Kidney tubule cell (primary cell): ENCODE data around the gene ZSWIM1.
"Not testable (repeated sequence)": the region's sequence is repeated elsewhere in the genome, so short reads cannot be mapped to it uniquely, and the experiment has no call there.

Experiments used
- DNase-seq: peaks from one replicate; pipeline ENCODE4 v3.0.0-alpha.2; 2018; ENCODE audit warnings: low spot score

Gene ZSWIM1

DNA sequence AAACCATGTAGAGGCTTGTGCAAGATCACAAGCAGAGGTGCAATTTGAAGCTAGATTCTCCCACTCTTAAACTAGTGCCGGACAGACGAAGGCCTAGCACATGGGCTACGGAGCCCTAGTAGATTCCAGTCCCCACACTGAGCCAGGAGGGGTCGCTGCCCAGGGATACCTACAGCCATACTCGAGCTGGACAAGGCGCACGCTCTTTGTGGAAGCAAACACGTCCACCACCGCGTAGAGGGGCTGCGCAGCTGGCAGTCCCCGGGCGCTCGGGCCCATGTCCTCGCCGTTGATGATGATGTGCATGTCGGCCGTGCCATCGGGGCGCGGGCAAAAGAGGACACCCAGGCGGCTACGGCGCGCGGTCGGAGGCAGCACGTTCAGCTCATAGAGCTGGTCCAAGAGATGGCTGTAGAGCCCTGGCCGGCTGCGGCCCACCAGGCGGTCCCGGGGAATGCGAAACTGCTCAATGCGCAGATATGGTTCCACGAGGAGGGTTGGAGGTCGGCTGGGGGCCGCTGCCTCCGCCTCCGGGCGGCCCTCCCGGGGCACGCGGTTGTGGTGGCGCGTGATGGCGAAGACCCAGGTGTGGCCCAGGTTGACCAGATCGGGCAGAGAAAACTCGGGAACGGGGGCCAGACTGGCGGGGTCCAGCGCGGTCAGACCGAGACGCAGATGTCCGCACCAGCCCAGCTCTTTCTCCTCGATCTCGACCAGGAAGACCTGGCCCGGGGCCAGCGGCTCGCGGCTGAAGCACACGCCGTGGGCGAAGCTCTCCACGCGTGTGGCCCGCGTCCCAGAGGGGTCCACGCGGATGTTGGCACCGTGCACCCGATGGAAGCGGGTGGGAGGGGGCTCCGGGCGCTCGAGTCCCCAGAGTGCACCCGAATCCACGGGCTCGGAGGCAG is 9.3 kb downstream of the ZSWIM1 start:
- peak; percentile 72 for DNase-seq

DNA sequence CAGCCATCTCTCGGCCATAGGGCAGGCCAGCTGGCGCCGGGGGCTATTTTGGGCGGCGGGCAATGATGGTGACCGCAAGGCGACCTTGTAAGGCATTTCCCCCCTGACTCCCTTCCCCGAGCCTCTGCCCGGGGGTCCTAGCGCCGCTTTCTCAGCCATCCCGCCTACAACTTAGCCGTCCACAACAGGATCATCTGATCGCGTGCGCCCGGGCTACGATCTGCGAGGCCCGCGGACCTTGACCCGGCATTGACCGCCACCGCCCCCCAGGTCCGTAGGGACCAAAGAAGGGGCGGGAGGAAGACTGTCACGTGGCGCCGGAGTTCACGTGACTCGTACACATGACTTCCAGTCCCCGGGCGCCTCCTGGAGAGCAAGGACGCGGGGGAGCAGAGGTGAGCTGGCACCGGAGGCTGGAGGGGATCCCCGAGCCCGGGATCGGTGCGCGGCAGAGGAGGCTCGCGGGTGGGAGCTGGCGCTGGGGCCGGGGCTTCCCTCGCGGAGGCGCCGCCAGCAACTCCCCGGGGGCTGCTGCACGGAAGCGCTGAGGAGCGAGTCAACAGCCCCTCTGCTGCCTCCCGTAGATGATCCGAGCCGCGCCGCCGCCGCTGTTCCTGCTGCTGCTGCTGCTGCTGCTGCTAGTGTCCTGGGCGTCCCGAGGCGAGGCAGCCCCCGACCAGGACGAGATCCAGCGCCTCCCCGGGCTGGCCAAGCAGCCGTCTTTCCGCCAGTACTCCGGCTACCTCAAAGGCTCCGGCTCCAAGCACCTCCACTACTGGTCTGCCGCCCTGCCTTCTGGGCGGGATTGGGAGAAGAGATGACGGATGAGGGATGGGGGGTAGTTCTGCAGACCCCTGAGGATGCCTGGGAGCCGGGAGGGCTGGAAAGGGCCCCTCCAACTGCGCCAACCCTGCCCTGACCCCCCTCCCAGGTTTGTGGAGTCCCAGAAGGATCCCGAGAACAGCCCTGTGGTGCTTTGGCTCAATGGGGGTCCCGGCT is 10.3 kb downstream of the ZSWIM1 start, which contains the start of the genes CTSA and NEURL2:
CTSA (plus strand) TSS at position 351 of the 999 bp plus-strand sequence; CDS start at position 585, 234 bp downstream.
NEURL2 (minus strand) TSS at position 224 of the 999 bp plus-strand sequence; CDS start at position 7, 217 bp downstream.
- peak; percentile 88 for DNase-seq

DNA sequence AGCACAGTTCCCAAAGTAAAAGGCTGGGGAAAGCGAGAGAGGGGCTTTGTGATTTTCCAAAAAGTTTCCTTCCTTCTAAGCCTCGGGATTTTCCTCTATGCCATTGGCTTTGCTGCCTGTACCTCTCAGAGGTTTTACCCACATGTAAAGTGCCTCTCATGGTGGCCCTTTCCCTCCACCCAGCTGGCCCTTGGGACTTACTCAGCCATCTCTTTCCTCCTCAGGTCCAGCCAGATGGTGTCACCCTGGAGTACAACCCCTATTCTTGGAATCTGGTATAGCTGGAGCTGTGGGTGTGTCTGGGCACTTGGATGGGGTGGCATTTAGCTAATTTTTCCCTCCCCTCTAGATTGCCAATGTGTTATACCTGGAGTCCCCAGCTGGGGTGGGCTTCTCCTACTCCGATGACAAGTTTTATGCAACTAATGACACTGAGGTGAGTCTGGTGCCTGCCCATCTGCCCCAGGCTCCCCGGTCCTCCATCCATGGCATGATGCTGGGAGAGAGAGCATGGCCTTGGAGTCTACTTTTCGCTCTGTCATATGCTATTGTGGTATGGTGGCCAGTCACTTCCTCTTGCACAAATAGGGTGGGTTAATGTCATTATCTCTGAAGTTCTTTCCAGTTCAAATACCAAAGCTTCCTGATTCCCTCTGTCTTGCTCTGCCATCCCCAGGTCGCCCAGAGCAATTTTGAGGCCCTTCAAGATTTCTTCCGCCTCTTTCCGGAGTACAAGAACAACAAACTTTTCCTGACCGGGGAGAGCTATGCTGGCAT is 11.2 kb downstream of the ZSWIM1 start:
- DNase-seq: peak; percentile 65

DNA sequence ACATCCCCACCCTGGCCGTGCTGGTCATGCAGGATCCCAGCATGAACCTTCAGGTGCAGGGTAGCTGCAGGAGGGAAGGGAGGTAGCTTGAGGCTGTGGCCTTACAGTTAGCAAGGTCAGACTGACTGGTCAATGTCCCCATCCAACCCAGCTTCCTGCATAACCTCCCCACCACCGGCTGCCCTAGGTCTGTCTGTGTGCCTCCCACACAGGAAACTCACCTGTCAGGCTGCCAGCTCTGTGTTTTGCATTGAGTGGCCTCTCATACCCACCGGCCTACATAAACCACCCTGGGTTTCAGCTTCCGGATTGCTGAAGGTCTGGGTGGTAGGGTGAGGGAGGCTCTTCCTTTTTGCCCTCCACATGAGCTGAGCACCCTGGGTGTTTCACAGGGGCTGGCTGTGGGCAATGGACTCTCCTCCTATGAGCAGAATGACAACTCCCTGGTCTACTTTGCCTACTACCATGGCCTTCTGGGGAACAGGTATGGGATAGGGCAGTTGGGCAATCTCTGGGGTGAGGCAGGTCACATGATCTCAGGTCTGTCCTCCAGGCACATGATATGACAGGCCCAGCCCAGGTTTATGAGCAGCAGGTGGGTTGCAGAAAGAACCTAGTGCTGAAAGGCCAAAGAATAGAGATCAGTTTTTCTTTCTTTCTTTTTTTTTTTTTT is 11.9 kb downstream of the ZSWIM1 start:
- DNase-seq: no peak

DNA sequence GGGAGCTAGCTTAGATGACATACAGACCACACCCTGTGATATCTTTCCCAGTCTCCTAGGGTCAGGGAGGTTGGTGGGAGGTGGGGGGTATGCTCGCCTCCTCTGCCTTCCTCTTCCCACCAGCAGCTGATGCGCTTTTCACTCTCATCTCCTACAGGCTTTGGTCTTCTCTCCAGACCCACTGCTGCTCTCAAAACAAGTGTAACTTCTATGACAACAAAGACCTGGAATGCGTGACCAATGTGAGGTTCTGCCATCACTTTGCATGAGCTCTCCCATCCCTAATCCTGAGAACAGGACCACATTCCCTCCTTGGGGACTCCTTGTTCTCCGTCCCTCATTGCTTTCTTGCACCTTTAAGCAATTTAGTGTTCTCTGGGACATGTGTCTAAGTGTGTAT is 12.8 kb downstream of the ZSWIM1 start:
- DNase-seq: peak; percentile 24

DNA sequence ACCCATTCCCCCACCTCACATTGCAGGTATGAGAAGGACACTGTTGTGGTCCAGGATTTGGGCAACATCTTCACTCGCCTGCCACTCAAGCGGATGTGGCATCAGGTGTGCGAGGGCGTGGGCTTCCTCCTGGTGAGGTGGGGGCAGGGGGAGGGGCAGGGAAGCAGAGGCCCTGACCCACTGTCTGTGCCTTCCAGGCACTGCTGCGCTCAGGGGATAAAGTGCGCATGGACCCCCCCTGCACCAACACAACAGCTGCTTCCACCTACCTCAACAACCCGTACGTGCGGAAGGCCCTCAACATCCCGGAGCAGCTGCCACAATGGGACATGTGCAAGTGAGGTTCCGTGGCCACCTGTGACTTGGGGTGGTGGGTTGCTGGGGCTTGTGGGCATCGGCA is 13.8 kb downstream of the ZSWIM1 start:
- DNase-seq: no peak

DNA sequence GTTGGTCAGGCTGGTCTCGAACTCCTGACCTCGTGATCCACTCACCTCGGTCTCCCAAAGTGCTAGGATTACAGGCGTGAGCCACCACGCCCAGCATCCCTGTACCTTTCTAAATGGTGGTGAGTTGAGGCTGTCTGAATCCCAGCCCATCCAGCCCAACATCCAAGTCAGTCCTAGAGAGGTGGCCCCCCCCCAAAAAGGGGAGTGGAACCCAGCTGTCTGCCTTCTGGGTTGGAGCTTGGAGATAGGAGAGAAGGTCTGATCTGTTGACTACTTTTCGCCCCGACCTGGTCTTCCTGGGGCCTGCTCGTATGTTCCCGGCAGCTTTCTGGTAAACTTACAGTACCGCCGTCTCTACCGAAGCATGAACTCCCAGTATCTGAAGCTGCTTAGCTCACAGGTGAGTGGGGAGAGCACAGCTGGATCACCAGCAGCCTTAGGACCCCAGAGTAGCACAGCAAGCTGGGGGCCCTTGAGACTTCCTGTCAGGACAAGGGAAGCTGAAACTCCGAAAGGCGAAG is 15.7 kb downstream of the ZSWIM1 start:
- DNase-seq: no peak

DNA sequence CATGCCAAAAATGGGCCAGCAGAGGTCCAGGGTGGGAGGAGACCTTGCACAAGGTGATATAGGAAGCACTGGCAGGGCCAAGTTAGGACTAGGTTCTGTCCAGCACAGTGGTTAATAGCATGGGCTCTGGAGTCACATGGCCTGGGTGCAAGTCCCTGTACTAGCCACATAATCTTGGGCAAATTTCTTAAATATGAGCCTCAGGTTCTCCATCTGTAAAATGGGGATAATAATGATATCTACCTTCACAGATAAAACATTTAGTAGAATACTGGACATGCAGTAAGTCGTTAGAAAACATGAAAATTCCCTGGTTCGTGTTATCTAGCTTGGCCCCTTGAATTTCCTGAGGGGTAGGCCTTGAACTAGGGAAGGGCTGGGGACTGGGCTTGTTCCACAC is 16.3 kb downstream of the ZSWIM1 start:
- DNase-seq: no peak

DNA sequence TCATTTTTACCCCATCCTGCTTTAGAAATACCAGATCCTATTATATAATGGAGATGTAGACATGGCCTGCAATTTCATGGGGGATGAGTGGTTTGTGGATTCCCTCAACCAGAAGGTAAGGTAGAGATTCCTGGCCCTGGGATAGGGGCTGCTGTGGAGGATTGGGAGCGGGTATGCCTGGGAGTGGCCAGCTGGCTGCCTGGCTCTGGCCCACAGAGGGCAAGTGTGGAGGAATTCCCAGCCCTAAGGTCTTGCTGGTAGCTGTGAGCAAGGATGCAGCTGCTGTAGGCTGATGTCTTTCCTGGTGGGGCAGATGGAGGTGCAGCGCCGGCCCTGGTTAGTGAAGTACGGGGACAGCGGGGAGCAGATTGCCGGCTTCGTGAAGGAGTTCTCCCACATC is 16.7 kb downstream of the ZSWIM1 start:
- no peak for DNase-seq

DNA sequence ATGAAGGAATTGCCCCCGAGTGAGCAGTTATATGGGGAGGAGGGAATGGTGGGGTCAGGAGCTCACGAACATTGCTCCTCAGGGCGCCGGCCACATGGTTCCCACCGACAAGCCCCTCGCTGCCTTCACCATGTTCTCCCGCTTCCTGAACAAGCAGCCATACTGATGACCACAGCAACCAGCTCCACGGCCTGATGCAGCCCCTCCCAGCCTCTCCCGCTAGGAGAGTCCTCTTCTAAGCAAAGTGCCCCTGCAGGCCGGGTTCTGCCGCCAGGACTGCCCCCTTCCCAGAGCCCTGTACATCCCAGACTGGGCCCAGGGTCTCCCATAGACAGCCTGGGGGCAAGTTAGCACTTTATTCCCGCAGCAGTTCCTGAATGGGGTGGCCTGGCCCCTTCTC is 17.3 kb downstream of the ZSWIM1 start:
- DNase-seq: no peak

DNA sequence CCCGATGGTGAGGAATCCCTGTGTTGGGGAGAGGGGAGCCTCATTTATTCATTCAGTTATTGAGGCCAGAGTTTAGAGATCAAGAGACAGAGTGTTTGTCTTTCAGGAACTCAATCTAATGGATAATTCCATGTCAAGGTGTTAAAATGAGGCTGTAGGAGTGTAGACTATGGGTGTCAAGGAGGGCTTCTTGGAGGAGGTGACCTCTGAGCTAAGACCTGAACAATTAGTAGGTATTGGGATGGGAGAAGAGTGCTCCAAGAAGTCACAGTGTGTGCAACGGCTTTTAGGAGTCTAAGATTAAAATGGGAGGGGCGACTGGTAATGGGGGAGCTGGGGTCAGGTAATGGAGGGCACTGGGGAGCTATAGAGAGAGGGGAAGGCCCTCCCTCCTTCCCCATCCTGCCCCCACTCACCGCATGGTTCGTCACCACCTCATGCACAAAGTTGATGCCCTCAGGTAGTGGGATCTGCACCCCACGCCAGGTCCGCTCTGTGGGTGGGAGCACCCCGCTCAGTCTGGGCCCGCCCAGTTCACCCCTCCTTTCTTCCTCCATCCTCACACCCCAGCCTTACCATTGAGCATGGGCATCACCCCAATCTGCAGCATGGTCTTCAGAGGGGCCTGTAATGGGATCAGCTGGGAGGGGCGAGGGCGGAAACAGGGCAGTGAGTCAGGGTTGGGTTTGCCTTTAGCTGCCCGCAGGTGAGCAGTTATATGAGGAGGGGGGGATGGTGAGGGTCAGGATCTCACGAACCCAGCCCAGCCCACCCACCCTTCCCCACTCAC is 18.2 kb downstream of the ZSWIM1 start:
- no peak for DNase-seq

DNA sequence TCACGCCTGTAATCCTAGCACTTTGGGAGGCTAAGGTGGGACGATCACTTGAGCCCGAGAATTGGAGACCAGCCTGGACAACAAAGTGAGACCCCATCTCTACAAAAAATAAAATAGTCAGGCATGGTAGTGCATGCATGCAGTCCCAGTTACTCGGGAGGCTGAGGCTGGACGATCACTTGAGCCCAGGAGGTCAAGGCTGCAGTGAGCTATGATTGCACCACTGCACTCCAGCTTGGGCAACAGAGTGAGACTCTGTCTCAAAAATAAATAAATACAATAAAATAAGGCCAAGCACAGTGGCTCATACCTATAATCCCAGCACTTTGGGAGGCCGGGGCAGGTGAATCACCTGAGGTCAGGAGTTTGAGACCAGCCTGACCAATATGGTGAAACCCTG is 20.3 kb downstream of the ZSWIM1 start:
- not testable (repeated sequence) for DNase-seq

DNA sequence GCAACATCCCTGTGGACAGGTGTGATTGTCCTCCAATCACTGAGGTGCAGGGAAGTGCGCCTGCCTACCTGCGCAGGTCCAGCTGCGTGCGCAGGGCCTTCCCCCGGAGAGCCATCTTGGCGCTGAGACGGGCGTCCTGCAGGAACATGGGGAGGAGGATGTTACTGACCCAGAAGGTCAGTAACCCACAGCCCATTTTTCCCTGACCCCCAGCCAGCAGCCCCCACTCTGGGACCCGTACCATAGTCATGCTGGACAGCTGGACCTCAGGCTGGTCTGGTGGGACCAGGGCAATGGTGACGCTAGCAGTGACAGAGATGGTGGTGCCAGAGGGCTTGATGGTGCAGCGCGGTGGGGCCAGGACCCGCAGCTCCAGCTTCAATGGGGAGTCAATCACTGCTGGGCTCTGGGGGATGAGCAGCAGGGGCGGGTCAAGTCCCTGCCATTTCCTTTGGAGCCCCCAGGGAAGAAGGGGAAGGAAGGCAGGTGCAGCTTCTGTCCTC is 21.2 kb downstream of the ZSWIM1 start:
- DNase-seq: no peak

DNA sequence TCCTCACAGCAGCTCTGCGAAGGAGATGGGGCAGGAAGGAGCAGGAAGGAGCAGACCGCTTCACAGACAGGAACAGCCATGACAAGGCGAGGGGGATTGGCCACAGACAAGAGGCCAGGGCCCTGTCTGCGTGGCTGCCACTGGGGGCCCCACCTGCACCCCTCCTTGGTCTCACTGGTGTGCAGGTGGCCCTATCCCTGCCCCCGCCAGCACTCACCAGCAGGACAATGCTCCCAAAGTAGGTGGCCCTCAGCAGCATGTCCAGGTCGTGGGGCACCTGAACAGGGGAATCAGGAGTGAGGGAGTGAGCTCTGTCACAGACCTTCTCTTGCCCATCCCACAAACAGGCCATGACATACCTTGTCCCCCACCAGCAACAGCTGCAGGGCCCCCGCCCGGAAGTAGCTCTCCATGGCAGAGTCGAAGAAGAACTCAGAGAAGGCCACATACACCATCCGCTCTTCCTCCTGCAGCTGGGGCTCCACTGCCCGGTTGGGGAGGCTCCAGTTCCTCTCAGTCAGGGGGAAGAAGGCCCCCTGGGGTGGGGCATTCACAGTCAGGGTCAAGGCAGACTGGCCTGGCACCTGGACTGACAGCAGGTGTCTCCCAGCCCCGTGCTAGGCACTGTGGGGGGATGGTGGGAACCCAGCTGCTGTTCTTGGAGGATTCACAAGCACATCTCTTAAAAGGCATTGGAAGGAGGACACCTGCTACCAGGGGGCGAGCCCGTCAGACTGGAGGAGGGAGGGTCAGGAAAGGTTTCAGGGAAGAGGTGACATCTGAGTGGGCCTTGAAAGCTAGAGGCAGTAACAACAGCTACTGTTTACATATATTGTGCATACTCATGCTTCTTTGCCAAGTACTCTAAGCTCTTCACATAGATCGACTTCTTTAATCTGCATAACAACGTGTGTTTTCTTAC is 23.8 kb downstream of the ZSWIM1 start:
- no peak for DNase-seq

DNA sequence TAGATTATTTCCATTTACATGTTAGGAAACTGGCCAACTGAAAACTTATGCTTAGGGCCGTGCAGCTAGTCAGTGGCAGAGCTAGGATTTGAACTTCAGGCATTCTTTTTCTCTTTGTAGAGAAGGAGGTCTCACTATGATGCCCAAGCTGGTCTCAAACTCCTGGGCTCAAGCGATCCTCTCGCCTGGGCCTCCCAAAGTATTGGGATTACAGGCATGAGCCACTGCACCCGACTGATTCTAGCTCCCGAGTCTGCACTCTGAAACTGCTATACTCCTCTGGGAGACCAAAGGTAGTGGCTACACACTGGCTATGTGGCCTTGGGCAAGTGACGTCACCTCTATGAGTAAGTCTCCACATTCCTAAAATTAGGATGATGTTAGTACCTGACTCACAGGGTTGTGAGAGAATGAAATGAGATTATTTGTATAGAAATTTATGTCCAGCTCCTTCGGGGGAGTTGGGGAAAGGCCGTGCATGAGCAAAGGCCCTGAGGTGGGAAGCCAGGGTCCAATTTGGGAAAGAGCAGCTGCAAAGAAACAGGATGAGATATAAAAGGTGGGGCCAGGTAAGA is 24.6 kb downstream of the ZSWIM1 start:
- peak; percentile 88 for DNase-seq

DNA sequence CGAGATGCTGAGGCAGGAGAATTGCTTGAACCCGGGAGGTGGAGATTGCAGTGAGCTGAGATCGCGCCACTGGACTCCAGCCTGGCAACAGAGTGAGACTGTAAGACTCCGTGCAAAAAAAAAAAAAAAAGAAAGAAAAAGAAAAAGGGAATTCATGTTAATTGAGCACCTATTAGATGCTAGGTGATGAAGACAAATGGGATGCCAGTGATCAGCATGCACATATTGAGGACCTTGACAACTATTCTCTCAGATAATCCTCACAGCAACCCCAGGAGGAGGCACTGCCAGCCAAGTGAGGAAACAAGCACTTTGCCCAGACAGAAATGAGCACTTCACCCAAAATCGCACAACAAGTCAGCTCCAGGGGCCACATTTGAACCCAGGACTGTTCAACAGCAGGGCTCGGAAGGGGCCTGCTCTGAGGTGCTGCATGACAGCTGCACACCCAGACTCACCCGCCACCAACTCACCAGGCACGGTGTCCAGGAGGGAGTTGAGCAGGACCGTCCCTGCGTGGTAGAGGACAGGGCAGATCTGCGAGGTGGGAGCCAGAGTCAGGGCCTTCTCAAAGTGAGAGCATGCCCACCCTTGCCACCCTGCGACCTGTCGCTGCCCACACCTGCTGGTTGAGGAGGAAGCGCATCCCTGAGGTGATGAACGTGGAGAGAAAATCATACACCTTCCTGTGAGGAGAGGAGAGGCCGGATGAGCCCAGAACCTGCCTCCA is 26.4 kb downstream of the ZSWIM1 start:
- no peak for DNase-seq

DNA sequence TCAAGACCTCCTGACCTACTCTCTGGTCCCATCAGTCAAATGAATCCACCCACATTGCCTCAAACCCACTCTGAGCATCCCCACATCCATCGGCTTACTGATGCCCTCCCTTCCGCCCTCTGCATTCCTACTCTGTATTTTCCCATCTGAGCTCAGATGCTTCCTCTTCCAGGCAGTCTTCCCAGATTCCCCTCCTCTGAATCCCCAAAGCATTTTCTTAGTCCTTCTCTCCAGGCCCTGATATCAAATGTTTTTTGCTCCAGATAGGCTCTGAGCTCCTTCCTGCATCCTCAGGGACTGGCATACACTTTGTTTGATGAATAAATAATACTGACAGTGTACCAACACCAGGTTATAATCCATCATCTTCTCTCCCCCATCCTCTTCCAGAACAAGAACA is 27.1 kb downstream of the ZSWIM1 start:
- no peak for DNase-seq

DNA sequence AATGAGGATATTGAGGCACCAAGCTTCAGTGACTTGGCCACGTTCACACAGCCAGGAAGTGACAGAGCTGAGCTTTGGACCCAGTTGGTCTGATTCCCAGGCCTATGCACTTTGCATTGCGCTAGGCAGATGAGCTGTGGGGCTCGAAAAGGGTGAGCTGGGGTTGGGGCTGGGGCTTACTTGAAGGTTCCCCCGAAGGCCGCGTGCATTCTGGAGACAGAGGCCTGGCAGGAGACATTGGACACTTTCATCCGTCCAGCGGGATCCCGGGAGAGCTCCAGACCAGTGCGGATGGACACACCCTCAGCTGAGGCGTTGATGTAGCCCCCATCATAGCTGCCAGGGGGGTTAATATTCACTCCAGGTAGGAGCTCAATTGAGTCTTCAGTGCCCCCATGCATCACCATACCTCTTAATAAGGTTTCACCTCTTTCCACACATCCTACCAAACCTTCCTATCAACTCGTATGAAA is 28.3 kb downstream of the ZSWIM1 start:
- DNase-seq: no peak
